Trophoblast cell (in vitro differentiated cells and primary cell): ENCODE measurements around the gene DGKH.

Source experiments
- DNase-seq, 2 donors: peaks; one replicate each; pipeline ENCODE4 v3.0.0-alpha.2; 2016
- H2AFZ ChIP-seq: 2 replicates; pipeline ENCODE4 v1.6.1; 2013; ENCODE audit warnings: low read length, moderate library complexity, mild to moderate bottlenecking; ENCODE audit not compliant: insufficient read depth, poor library complexity
- H2AK5ac ChIP-seq: 2 replicates; pipeline ENCODE4 v1.6.1; 2013; ENCODE audit warnings: mild to moderate bottlenecking, low read length
- H2BK120ac ChIP-seq: 2 replicates; pipeline ENCODE4 v1.6.1; 2013; ENCODE audit warnings: low read length, mild to moderate bottlenecking, moderate library complexity; ENCODE audit not compliant: insufficient read depth, poor library complexity
- H2BK12ac ChIP-seq: 2 replicates; pipeline ENCODE4 v1.6.1; 2013; ENCODE audit warnings: mild to moderate bottlenecking, low read length, moderate library complexity
- H2BK5ac ChIP-seq: 2 replicates; pipeline ENCODE4 v1.6.1; 2013; ENCODE audit warnings: low read length, low read depth, moderate library complexity, mild to moderate bottlenecking; ENCODE audit not compliant: poor library complexity
- H3K14ac ChIP-seq: 2 replicates; pipeline ENCODE4 v1.6.1; 2013; ENCODE audit warnings: mild to moderate bottlenecking, low read length
- H3K18ac ChIP-seq: 2 replicates; pipeline ENCODE4 v1.6.1; 2013; ENCODE audit warnings: mild to moderate bottlenecking, low read length
- H3K23ac ChIP-seq: 2 replicates; pipeline ENCODE4 v1.6.1; 2013; ENCODE audit warnings: low read length
- H3K27ac ChIP-seq: 2 replicates; pipeline ENCODE4 v1.5.1; 2013; ENCODE audit warnings: low read depth, mild to moderate bottlenecking, inconsistent platforms, low read length, moderate library complexity
- H3K27me3 ChIP-seq: 2 replicates; pipeline ENCODE4 v1.6.1; 2013; ENCODE audit warnings: inconsistent platforms, mild to moderate bottlenecking, low read length, moderate library complexity; ENCODE audit not compliant: insufficient read depth
- H3K36me3 ChIP-seq, 2 experiments: 1 replicate in 1 of 2; 2 replicates in 1 of 2; pipeline ENCODE4 v1.6.1; 2013; ENCODE audit warnings: low read length in 2 of 2, mild to moderate bottlenecking in 2 of 2, moderate library complexity in 1 of 2; ENCODE audit not compliant: insufficient read depth in 2 of 2, control insufficient read depth in 1 of 2
- H3K4ac ChIP-seq: 2 replicates; pipeline ENCODE4 v1.6.1; 2013; ENCODE audit warnings: low read depth, mild to moderate bottlenecking, low read length, moderate library complexity
- H3K4me1 ChIP-seq, 2 experiments: 1 replicate in 1 of 2; 2 replicates in 1 of 2; pipeline ENCODE4 v1.6.1; 2013; ENCODE audit warnings: low read length in 2 of 2, mild to moderate bottlenecking in 2 of 2, moderate library complexity in 1 of 2; ENCODE audit not compliant: insufficient read depth in 2 of 2, control insufficient read depth in 1 of 2
- H3K4me2 ChIP-seq: 2 replicates; pipeline ENCODE4 v1.6.1; 2013; ENCODE audit warnings: inconsistent platforms, mild to moderate bottlenecking, low read length, moderate library complexity
- H3K4me3 ChIP-seq: 2 replicates; pipeline ENCODE4 v1.5.1; 2013; ENCODE audit warnings: mild to moderate bottlenecking, low read depth, low read length, inconsistent platforms
- H3K79me1 ChIP-seq: one replicate; pipeline ENCODE4 v1.6.1; 2013; ENCODE audit warnings: low read length
- H3K79me2 ChIP-seq: 2 replicates; pipeline ENCODE4 v1.6.1; 2013; ENCODE audit warnings: low read length, mild to moderate bottlenecking; ENCODE audit not compliant: control insufficient read depth, insufficient read depth, poor library complexity
- H3K9ac ChIP-seq: 2 replicates; pipeline ENCODE4 v1.6.1; 2013; ENCODE audit warnings: mild to moderate bottlenecking, low read length
- H3K9me3 ChIP-seq: 2 replicates; pipeline ENCODE4 v1.6.1; 2013; ENCODE audit warnings: low read depth, mild to moderate bottlenecking, control low read depth, inconsistent platforms, low read length; ENCODE audit not compliant: insufficient read depth
- H4K12ac ChIP-seq: 2 replicates; pipeline ENCODE4 v1.6.1; 2013; ENCODE audit warnings: low read depth, mild to moderate bottlenecking, low read length, moderate library complexity
- H4K8ac ChIP-seq: 2 replicates; pipeline ENCODE4 v1.6.1; 2013; ENCODE audit warnings: low read depth, mild to moderate bottlenecking, low read length, moderate library complexity
- H4K91ac ChIP-seq: one replicate; pipeline ENCODE4 v1.6.1; 2013; ENCODE audit warnings: low read depth, mild to moderate bottlenecking, low read length, moderate library complexity
- WGBS: extraction: QIAGEN DNeasy Blood & Tissue Kit; methylation state at CpG from one replicate; pipeline ENCODE4 v1.1.7; 2013; ENCODE audit warnings: missing lambda C conversion rate; ENCODE audit not compliant: insufficient read length, insufficient coverage; ENCODE audit errors: extremely low coverage; 5-methylcytosine and 5-hydroxymethylcytosine counted together

Gene DGKH

GRCh38 chr13:42272115-42272803 lies 223.8 kb downstream of the DGKH start, which contains the start of gene AKAP11:
TSS of gene AKAP11 (plus strand) at chr13:42272152. CDS start at chr13:42286349, 14,197 bp downstream.
- H3K4me1 ChIP-seq: peaks cover 0 to 3% of the 10 kb centered on the region in 2 experiments
- peak within 1 kb of the TSS; percentile 50 for H3K27ac ChIP-seq
- peak within 1 kb of the TSS; percentile 28 for H3K9ac ChIP-seq
- peak; percentile 18 to 45 for DNase-seq
- H4K91ac ChIP-seq: peak within 1 kb of the TSS; percentile 82
- H2AK5ac ChIP-seq: peak within 1 kb of the TSS; percentile 30
- no peaks in the 10 kb centered on the region for H3K9me3 ChIP-seq
- H2BK12ac ChIP-seq: peak within 1 kb of the TSS; percentile 18
- no peaks in the 10 kb centered on the region for H3K36me3 ChIP-seq
- peak within 1 kb of the TSS; percentile 61 for H3K4ac ChIP-seq
- peak within 1 kb of the TSS; percentile 97 for H3K4me3 ChIP-seq
- H4K8ac ChIP-seq: peak within 1 kb of the TSS; percentile 96
- no CpG with 5 or more reads among the region's 59 CpGs for WGBS
- peak within 1 kb of the TSS; percentile 67 for H2BK5ac ChIP-seq
- no peak within 1 kb of the TSS for H3K23ac ChIP-seq
- H3K79me1 ChIP-seq: peaks cover 12% of the 10 kb centered on the region
- H2BK120ac ChIP-seq: peak within 1 kb of the TSS; percentile 70
- H3K27me3 ChIP-seq: no peaks in the 10 kb centered on the region
- peak within 1 kb of the TSS; percentile 88 for H4K12ac ChIP-seq
- peak within 1 kb of the TSS; percentile 93 for H2AFZ ChIP-seq
- peak within 1 kb of the TSS; percentile 78 for H3K4me2 ChIP-seq
- H3K14ac ChIP-seq: peak within 1 kb of the TSS; percentile 74
- H3K79me2 ChIP-seq: peaks cover 9% of the 10 kb centered on the region
- H3K18ac ChIP-seq: peak within 1 kb of the TSS; percentile 94

DNA sequence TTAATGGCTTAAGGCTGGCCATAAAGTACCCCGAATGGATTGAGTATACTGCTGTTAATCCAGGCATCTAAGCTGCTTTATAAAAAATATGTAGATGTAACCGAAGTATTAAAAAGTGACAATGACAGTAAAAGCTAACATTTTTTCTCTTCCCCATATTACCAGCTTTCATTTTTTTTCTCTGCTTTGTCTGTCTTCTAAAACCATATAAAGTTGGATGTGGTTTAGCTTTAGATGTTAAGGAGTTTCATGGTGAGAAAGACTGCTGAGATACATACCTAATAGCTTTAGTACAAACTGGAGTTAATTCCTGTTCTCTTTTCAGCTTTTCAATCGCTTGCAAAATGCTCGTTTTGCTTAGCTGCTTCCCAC lies 224.3 kb downstream of the DGKH start:
- H2AK5ac ChIP-seq: no peak overlapping the region
- H3K23ac ChIP-seq: no peak overlapping the region
- H3K4ac ChIP-seq: no peak overlapping the region
- H3K79me2 ChIP-seq: peaks cover 9% of the 10 kb centered on the region
- H2BK5ac ChIP-seq: no peak overlapping the region
- peak overlapping the region; percentile 93 for H2AFZ ChIP-seq
- no peak for DNase-seq
- peaks cover 0 to 3% of the 10 kb centered on the region in 2 experiments for H3K4me1 ChIP-seq
- H3K27me3 ChIP-seq: no peaks in the 10 kb centered on the region
- no peak overlapping the region for H3K27ac ChIP-seq
- no peak overlapping the region for H3K9ac ChIP-seq
- peaks cover 12% of the 10 kb centered on the region for H3K79me1 ChIP-seq
- H4K12ac ChIP-seq: no peak overlapping the region
- H4K91ac ChIP-seq: no peak overlapping the region
- no peak overlapping the region for H3K4me3 ChIP-seq
- H2BK120ac ChIP-seq: no peak overlapping the region
- no peaks in the 10 kb centered on the region for H3K36me3 ChIP-seq
- no peaks in the 10 kb centered on the region for H3K9me3 ChIP-seq
- WGBS: no CpG with 5 or more reads among the region's 4 CpGs
- H2BK12ac ChIP-seq: no peak overlapping the region
- H3K4me2 ChIP-seq: peak overlapping the region; percentile 78
- H3K14ac ChIP-seq: no peak overlapping the region
- H4K8ac ChIP-seq: peak overlapping the region; percentile 88
- no peak overlapping the region for H3K18ac ChIP-seq

GRCh38 chr13:42274386-42275097 lies 226.1 kb downstream of the DGKH start:
- H3K4ac ChIP-seq: no peak overlapping the region
- H4K12ac ChIP-seq: no peak overlapping the region
- no peak overlapping the region for H3K14ac ChIP-seq
- H3K36me3 ChIP-seq: no peaks in the 10 kb centered on the region
- H3K18ac ChIP-seq: no peak overlapping the region
- H3K23ac ChIP-seq: no peak overlapping the region
- no peak overlapping the region for H4K8ac ChIP-seq
- H3K4me2 ChIP-seq: no peak overlapping the region
- H2BK12ac ChIP-seq: no peak overlapping the region
- no peak overlapping the region for H3K4me3 ChIP-seq
- H4K91ac ChIP-seq: no peak overlapping the region
- H3K27me3 ChIP-seq: no peaks in the 10 kb centered on the region
- no peak overlapping the region for H2BK5ac ChIP-seq
- H2BK120ac ChIP-seq: no peak overlapping the region
- no peak overlapping the region for H2AFZ ChIP-seq
- H3K27ac ChIP-seq: no peak overlapping the region
- no peaks in the 10 kb centered on the region for H3K9me3 ChIP-seq
- WGBS: no CpG with 5 or more reads among the region's 10 CpGs
- no peak overlapping the region for H3K9ac ChIP-seq
- peaks cover 9% of the 10 kb centered on the region for H3K79me2 ChIP-seq
- H3K4me1 ChIP-seq: peaks cover 0 to 3% of the 10 kb centered on the region in 2 experiments
- peaks cover 12% of the 10 kb centered on the region for H3K79me1 ChIP-seq
- no peak for DNase-seq
- H2AK5ac ChIP-seq: no peak overlapping the region

GRCh38 chr13:42275098-42275471 lies 226.6 kb downstream of the DGKH start:
- Histone ChIP-seq H2BK12ac (no peak overlapping the region), H3K4me3 (no peak overlapping the region), H4K12ac (no peak overlapping the region), H2AFZ (no peak overlapping the region), H3K27ac (no peak overlapping the region), H3K9ac (no peak overlapping the region), H3K4me2 (no peak overlapping the region), H3K79me2 (peaks cover 9% of the 10 kb centered on the region), H3K4ac (no peak overlapping the region), H3K36me3 (no peaks in the 10 kb centered on the region), H3K27me3 (no peaks in the 10 kb centered on the region), H3K9me3 (no peaks in the 10 kb centered on the region), H2BK5ac (no peak overlapping the region), H3K79me1 (peaks cover 12% of the 10 kb centered on the region), H3K4me1 (peaks cover 0 to 3% of the 10 kb centered on the region in 2 experiments), H2AK5ac (no peak overlapping the region), H3K14ac (no peak overlapping the region), H4K91ac (no peak overlapping the region), H4K8ac (no peak overlapping the region), H2BK120ac (no peak overlapping the region), H3K18ac (no peak overlapping the region), H3K23ac (no peak overlapping the region)
- peak in 1 of 2 donors; percentile 15 for DNase-seq
- WGBS: no CpG with 5 or more reads among the region's 2 CpGs
